HG03196 (cell line): ENCODE measurements around the gene LYRM1.

Source experiments
- ATAC-seq: cut with Tn5 transposase; IDR thresholded peaks from one replicate; pipeline ENCODE4 v1.9.1; 2021; ENCODE audit not compliant: unreplicated experiment

The LYRM1 gene

DNA sequence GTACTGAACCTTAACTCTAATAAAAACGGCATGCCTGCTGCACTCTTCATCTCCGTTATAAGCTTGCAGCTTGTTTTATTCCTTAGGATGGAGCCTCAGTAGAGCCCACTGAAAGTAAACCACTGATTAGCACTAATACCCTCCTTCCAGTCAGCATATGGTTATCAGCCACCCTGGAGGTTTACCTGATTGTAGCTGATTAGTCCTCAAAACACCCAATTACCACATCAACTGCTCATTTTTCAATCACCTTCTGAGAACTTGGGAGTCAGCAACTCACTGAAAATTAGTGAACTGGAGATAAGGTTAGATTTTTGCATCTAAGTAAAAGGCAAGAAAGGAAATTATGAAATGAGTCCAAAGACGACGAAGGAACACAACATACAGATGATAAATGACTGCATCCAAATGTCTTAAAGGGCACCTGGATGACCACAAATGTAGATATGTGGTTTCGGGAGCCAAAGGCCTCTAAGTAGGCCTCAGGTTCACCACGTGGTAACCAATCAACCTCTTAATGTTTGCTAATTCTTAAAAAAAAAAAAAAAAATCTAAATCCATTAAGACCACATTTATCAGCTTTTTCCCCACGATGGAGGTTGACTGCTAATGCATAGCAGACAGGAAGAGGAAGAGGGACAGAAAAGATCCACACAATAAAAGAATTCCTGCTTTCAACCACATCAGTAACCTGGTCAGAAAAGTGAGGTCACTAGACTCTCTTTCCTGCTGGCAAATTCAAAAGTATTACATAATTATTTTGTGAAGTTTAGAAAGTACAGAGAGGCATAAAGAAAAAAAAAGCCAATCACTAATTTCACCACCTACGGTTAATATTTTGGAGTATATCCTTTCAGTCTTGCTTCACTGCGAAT is 28.4 kb upstream of the LYRM1 start:
- ATAC-seq: no peak

DNA sequence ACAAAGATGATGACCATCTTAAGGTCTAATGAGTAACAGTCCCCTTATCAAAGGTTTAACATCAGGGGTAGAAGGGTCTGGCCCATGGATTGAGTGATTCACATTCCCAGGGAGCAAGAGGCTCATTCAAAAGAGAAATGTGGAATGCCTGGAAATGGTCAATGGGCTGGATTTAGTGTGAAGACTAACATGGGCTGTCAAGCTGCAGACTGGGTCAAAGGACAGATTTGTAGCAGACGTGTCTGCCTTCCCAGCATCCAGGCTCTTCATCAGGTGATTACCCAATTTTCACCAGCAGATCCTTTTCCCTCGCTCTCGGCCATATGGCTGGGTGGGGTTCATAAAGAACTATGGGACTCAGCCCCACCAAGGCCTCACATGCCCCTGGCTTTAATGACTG is 27.2 kb upstream of the LYRM1 start:
- no peak for ATAC-seq

DNA sequence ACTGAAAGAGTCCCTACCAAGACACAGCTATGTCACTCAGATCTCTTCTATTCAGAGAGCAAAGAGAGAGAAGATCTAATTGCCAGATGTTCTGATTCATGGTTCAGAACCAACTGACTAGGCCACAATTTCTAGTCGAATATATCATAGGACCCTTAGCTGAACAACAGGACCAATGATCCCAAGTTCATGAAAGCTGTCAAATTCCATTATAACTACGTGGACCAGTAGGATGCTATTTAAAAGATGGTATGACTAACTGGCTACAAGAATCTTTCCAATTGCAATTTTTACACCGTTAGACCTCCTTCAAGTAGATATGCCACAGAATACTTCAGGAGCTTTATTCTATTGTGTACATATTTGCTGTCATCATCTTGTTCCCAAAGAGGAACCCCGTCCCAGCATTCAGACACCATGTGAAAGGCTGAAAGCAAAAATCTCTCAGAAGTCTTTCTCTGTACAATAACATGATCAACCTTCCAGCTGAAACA is 26.4 kb upstream of the LYRM1 start:
- ATAC-seq: no peak

DNA sequence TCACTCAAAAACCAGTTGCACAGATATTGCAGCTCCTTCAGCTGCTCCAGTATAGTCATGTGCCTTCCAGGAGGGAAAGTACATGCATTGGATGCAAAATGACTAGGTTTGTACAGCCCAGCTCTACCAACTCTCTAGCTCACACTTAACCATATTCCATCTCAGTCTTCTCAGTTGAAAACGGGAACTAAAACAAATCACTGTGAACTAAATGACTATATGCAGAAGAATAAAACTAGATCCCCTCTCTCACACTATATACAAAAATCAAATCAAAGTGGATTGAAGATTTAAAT is 25.3 kb upstream of the LYRM1 start:
- no peak for ATAC-seq

DNA sequence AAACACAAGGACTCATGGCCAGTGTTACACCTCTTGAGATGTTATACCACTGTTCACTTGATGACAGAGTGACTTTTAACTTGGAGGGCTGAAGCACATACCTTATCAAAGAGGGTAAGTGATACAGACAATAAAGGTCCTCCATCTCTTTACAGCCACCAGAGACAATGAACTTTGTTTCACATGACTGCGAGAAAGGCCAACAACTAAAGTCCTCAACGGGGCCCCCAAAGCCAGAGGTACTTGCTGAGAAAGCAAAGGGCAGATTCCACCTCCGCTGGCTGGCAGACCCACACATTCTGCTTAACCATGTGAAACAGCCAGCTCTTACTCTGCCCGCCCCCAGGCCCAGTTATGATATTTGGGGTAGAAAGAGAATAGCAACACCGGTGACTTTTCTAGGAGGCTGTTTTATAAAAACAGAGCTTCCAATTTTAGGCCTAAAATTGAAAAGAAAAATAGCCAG is 21.9 kb upstream of the LYRM1 start:
- no peak for ATAC-seq

DNA sequence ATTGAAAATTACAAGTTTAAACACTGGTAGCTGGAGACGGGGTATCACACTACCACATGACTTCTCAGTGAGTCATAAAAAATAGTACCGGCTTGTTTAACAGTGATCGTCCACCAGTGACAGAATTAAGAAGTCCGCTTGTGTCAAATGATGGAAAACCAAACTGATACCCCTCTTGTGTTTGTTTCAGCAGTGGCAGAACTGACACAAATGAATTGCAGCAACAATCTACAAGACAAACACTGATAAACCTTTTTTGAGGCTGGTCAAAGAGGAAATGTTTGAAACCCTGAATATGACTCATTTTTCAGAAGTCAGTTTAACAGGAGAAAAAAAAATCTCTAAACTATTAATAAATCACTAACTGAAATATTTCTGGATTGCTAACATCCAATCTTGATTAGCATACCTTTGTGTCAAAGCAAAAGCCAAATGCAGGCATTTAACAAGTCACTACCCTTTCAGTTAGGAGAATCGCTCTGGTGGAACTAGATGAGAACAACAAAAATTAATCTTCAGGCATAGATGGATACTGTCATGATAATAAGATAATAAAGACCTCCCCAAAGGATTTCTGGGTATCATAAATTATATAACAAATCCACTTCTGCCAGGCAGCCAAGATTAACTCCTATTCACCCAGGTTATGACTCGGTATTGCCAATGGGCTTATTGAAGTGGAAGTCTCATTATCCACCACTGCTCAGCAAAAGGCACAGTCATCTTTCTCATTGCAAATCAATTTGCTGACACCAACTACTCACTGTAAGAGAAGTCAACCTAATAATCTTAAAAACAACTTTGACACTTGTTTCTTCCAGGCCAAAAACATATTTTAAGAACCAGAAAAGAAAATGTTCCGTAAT is 21.2 kb upstream of the LYRM1 start:
- peak; percentile 37 for ATAC-seq

DNA sequence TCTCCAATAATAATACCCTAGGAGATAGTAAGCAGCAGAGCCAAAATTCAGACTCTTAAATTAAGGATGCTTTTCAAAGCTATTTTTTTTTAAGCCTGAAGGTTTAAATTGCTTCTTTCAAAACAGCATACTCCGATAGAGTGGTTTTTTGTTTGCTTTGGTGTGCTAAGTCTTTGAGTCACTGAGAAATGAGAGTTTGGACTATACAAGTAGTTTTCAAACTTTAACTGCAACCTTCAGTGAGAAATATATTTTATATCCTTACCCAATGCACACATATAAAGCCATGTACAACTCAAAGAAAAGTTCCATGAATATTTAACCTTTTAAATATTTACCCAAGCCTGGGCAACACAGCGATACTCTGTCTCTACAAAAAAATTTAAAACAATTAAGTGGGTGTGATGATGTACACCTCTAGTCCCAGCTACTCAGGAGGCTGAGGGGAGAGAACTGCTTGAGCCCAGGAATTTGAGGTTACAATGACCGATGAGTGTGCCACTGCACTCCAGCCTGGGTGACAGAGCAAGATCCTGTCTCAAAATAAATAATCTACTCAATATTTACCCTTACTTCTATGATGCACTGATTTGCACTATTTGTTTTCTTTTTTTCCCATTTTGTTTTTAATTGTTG is 19.6 kb upstream of the LYRM1 start:
- no peak for ATAC-seq

DNA sequence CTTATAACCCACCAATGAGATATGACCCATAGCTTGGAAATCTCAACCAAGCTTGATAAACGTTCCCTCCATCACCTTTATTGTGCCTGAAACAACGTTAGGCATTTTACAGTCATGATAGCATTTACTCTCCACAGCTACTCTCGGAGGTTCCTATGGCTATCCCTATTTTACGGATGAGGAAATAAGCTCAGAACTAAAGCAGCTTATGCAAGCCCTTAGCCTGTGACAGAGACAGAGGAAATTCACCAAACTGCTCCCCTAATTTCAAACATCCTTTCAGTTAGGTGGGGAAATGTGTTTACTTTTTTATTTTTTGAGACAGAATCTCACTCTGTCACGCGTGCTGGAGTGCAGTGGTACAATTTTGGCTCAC is 19.1 kb upstream of the LYRM1 start:
- no peak for ATAC-seq

DNA sequence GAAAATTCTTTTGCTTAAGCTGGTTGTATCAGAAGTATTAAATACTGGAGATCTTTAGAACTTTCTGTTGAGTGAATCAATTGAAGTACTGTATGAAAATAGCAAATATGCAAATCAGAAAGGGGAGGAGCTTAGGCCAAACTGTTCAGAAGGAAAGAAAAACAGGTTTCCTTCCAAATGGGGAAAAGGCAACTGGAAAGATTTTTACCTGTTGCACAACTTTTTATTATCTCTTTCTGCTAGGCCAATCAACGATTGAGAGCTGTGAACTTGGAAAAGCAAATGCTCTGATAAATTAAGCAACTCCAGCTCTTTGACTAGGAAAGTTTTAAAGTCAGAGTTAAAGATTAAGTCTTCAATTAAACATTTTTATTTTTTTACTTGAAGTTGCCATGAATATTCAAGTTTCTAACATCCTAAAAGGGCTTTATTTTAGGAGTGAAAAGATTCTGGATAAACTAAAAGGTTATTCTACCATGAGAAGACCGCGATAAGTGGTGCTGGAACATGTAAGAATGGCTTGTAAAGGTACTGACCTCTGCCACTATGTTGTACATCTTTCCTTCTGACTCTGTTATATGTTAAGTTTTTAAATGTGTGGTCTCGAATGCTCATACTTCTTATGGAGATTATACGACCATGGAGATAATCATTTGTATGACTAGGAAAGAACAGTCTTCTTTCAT is 16.9 kb upstream of the LYRM1 start:
- ATAC-seq: no peak

DNA sequence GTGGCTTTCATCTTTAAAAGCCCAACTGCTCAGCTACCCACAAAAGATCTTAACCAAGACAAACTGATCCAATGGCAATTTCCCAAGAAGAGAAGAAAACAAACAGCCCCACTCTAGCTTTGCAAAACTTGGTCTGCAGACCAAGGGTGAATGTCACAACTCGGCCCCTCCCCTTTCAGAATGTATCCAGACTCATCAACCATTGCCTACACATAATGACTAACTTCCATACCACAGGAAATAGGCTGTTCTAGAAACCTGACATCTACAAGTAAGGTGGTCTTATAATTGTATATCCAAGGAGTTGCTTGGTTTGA is 16.4 kb upstream of the LYRM1 start:
- no peak for ATAC-seq

DNA sequence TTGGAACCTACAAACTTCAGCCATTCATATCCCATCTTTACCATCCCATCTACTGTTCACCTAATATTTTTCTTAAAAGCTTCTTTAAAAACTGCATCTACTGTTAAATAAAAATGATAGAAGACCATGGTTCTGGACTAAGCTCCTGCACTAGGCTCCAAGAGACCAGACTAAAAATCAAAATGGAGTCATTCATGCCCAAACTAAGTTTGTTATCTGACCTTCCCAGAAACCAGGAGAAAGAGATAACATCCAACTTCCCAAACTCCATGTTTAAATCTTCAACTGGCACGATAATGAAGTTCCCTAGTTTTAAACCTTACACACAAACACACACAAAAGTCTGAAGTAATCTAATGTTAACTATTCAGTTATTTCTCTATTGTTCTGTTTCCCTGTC is 14.3 kb upstream of the LYRM1 start:
- ATAC-seq: no peak

DNA sequence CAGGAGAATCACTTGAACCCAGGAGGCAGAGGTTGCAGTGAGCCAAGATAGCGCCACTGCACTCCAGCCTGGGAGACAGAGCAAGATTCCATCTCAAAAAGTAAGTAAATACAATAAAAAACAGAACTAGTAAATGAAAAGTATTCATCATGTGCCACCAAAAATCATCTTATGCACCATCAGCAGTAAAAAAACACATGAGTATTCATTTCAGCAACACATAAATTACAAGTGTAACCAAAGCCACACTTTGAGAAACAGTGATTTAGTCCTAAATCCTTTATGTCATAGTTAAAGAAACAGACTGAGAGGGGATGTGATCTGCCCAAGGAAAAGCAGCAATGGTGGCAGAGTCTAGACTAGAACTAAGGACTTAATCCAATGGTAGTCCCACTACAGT is 13.4 kb upstream of the LYRM1 start:
- no peak for ATAC-seq

DNA sequence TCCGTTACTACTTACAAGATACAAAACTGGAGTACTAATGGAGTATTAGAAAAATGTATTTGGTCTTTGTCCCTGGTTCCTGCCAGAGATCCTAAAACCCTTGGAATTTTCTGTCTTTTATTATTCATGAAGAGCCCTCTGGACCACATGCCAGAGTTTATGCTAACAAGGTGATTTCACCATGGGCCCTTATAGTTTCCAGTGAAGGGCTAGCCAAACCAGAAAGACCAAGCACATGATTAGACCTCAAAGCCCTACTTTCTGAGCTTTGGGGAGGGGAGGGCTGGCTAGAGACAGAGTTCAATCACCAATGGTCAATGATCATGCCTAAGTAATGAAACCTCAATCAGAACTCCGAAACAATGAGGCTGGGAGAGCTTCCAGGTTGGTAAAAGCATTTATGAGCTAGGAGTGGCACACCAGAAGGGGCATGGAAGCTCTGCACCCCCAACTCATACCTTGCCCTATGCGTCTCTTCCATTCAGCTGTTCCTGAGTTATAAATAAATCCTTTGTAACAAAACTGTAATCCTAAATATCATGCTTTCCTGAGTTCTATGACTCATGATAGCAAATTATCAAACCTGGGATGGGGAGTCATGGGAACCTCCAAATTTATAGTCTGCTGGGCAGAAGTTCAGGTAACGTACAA is 10.8 kb upstream of the LYRM1 start:
- ATAC-seq: no peak

DNA sequence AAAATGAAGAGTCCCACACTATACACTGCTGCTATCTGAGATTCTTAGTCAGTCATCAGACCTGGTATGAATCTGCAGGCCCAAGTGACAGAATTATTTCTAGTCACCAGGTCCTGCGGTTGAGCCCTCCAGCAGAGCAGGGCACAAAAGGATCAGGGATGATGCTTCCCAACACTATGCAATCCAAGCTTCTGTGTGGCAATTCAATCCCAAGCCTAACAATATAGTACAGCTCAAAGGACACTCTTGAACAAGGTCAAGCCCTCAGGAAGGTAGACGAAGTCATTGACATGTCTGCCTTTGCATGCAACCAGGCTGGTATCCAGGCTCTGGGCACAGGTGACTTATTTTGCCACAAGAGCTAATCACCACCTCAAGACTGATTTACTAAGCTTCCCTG is 6.2 kb upstream of the LYRM1 start:
- ATAC-seq: no peak

DNA sequence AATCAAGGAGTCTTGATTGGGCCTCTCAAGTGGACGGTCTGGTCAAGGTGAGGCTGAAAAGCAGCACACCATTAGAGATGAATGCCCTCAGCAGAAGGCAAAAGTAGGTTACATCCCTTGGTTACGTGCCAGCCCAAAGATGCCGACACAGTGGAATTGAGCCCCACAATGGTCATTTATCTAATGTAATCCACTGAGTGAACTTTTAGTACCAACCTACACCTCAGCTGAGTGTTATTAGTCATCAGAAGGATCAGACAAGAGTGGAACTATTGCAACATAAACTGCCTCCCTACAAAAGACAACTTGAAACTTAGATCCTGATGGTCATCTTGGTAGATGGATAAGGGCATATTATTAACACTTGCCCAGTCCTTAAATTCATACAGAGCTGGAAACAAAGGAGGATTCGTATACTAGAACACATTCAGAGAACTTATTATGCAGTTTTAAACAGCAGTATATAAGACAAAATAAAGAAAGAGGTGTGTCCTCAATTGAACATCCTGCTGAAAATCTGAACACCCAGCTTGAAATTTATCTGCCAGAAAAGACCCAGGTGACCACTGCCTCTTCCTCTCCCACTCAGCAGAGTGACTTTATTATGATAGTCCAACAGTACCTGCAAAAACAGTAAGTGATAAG is 3.2 kb upstream of the LYRM1 start:
- ATAC-seq: no peak

DNA sequence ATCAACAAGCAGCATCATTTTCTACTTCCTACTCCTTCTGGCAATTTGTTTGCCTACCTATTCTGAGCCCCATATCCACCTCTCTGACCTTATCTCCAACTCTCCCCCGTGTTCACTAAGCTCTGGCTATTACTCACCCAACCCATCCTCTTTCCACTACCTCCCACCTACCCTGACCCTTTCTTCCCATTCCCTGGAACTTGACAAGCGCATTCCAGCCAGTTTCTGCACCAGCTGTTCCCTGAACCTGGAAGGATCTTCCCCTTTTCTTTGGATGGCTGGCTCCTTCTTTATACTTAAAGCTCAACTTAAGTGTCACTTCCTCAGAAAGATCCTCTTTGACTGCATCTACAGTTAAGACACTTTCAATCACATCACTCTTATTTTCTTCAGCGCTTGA is 2.6 kb upstream of the LYRM1 start:
- ATAC-seq: no peak

DNA sequence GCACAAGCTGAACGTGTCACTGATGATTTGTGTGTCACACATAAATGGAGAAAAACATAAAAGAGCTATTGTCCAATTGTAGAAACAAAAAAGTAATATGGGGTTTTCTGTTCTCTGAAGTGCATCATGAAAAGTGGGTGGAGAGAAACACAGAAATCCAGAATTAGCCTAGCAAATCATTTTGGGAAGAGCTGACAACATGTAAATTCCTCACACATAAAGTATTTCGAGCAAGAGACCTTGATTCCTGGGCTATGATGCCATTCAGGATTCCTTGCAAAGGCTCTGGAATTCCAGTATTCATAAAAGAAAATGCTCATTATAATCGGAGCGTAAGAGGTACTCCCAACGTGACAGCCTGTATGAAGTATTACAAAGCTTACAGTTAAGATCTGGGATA is 1.5 kb upstream of the LYRM1 start:
- no peak for ATAC-seq

DNA sequence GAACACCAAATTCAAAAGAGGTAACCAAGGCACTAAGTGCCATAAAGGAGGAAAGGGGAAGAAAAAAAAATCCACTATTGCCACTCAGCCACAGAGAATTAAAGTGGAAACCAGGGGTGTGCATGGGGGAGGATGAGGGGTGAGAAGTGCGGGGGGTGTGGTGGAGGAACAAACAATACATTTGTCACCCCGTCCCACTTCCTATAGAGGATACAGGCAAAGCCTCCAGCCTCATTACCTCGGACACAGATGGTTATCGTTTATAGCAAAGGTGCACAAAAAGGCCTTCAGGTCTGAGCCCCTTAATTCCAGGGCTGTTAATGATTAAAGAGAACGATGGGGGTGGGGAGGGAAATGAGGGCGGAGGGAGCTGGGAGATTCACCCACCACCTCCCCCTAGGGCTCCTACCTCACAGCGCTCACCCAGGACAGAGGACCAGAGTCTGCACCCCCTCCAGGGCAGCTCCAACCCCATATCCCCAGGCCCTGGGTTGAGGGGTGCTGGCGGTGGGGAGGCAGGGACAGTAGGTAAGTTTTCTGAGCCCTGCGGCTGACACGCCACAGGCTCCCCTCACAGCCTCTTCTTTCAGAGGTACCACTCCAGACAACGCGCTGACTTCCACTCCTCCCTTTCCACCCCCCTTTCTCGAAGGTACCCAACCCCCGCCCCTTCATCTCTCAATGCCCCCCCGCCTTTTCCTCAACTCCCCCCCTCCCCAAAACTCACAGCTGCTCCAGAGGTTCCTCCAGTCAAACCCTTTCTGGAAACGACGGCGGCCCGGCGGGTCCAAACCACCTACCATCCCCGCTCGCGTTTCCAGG is 883 bp upstream of the LYRM1 start:
- no peak for ATAC-seq

DNA sequence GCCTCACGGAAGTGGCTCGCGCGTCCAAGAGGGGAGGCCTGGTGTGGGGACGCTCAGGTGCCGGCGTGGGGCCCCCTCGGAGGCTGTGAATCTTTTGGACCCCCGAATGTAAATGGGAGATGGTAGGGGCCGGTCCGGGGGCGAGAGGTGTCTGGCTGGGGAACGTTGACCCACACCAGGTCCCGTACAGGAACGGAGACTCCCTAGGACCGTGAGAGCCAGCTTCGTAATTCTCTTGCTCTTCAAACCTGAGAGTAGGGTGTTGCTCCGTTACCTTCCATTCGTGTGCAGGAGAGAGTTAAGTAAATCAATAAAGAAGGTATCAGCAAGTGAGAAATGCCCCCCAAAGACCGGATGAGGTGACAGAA is 481 bp downstream of the LYRM1 start:
- ATAC-seq: no peak
